IMR-90 (cell line): ENCODE data around the gene PROCA1. TPM values are rescaled to one million over a fixed set of nuclear protein-coding genes. Genes with fewer than 3 reads are reported as not detected.

ENCODE experiments used
- ATAC-seq: fragments of 200-7000 bp; cut with Tn5 transposase; 2 replicates; pipeline ENCODE4 v1.9.1; 2020; ENCODE audit warnings: low read depth, mild to moderate bottlenecking, moderate library complexity
- BruUV-seq: library from RNA; stranded (reverse); fragments of 400-500 nt; replicated peaks from 2 replicates; lab custom pipeline; 2021; lab: Mats Ljungman, UMichigan
- CTCF ChIA-PET: fragments of 300-600 bp; formaldehyde crosslinking; extraction: SDS; loops from one replicate; lab custom pipeline; 2021; ENCODE audit warnings: antibody characterized with exemption; lab: Yijun Ruan, JAX
- POLR2A ChIA-PET: fragments of 300-600 bp; sonication (Branson Sonifier 250); formaldehyde crosslinking; loops from one replicate; lab custom pipeline; 2022; ENCODE audit warnings: antibody characterized with exemption; ENCODE audit not compliant: unreplicated experiment; lab: Charles Lee
- DNase-seq: peaks from one replicate; pipeline ENCODE4 v3.0.0; 2013
- H2AFZ ChIP-seq: replicated peaks from 2 replicates; pipeline ENCODE3; 2013; ENCODE audit warnings: low read length, mild to moderate bottlenecking; ENCODE audit not compliant: poor library complexity
- H2AK5ac ChIP-seq: 2 replicates; pipeline ENCODE4 v1.6.1; 2013; ENCODE audit warnings: low read depth, low read length, inconsistent platforms
- H2AK9ac ChIP-seq: replicated peaks from 2 replicates; pipeline ENCODE3; 2013; ENCODE audit warnings: mild to moderate bottlenecking, low read depth, low read length, moderate library complexity; ENCODE audit not compliant: poor library complexity
- H2BK120ac ChIP-seq: 2 replicates; pipeline ENCODE4 v1.6.1; 2013; ENCODE audit warnings: low read depth, low read length, inconsistent platforms
- H2BK15ac ChIP-seq: 3 replicates; pipeline ENCODE4 v1.6.1; 2013; ENCODE audit warnings: low read depth, low read length, inconsistent platforms
- H2BK20ac ChIP-seq: 2 replicates; pipeline ENCODE4 v1.6.1; 2013; ENCODE audit warnings: low read depth, mild to moderate bottlenecking, inconsistent platforms, low read length, moderate library complexity
- H2BK5ac ChIP-seq: 2 replicates; pipeline ENCODE4 v1.6.1; 2013; ENCODE audit warnings: mild to moderate bottlenecking, low read depth, low read length, inconsistent platforms; ENCODE audit not compliant: poor library complexity, severe bottlenecking
- H3K14ac ChIP-seq: replicated peaks from 2 replicates; pipeline ENCODE4 v1.6.1; 2013; ENCODE audit warnings: low read depth, low read length, inconsistent platforms
- H3K18ac ChIP-seq: 2 replicates; pipeline ENCODE4 v1.6.1; 2013; ENCODE audit warnings: low read depth, low read length, control low read depth
- H3K23ac ChIP-seq: 2 replicates; pipeline ENCODE4 v1.6.1; 2013; ENCODE audit warnings: low read depth, low read length, inconsistent platforms
- H3K27ac ChIP-seq: 2 replicates; pipeline ENCODE4 v1.5.1; 2013; ENCODE audit warnings: mild to moderate bottlenecking, control low read depth, low read length; ENCODE audit not compliant: insufficient read depth
- H3K27me3 ChIP-seq: 2 replicates; pipeline ENCODE4 v1.6.1; 2013; ENCODE audit warnings: low read length; ENCODE audit not compliant: control insufficient read depth, insufficient read depth
- H3K36me3 ChIP-seq: 2 replicates; pipeline ENCODE4 v1.6.1; 2013; ENCODE audit warnings: low read length, mixed read lengths; ENCODE audit not compliant: control insufficient read depth, insufficient read depth
- H3K4ac ChIP-seq: 2 replicates; pipeline ENCODE4 v1.6.1; 2013; ENCODE audit warnings: low read depth, low read length, inconsistent platforms
- H3K4me1 ChIP-seq: 2 replicates; pipeline ENCODE4 v1.6.1; 2013; ENCODE audit warnings: low read length, mixed read lengths; ENCODE audit not compliant: control insufficient read depth, insufficient read depth
- H3K4me2 ChIP-seq: 2 replicates; pipeline ENCODE4 v1.6.1; 2013; ENCODE audit warnings: low read depth, mild to moderate bottlenecking, control low read depth, low read length, moderate library complexity
- H3K4me3 ChIP-seq: 2 replicates; pipeline ENCODE4 v1.5.1; 2013; ENCODE audit warnings: low read depth, mild to moderate bottlenecking, control low read depth, low read length, moderate library complexity; ENCODE audit not compliant: insufficient read depth
- H3K56ac ChIP-seq: 2 replicates; pipeline ENCODE4 v1.6.1; 2013; ENCODE audit warnings: low read length, inconsistent platforms; ENCODE audit not compliant: insufficient read depth; ENCODE audit errors: extremely low read depth
- H3K79me1 ChIP-seq, 2 experiments: 2 replicates each; pipeline ENCODE4 v1.6.1; 2013; ENCODE audit warnings: low read length in 2 of 2, inconsistent platforms in 1 of 2, low read depth in 1 of 2
- H3K9ac ChIP-seq: 2 replicates; pipeline ENCODE4 v1.6.1; 2013; ENCODE audit warnings: low read depth, low read length, control low read depth
- H3K9me1 ChIP-seq: 2 replicates; pipeline ENCODE4 v1.6.1; 2013; ENCODE audit warnings: low read length, inconsistent platforms; ENCODE audit not compliant: insufficient read depth
- H3K9me3 ChIP-seq: 2 replicates; pipeline ENCODE4 v1.6.1; 2013; ENCODE audit warnings: low read length; ENCODE audit not compliant: control insufficient read depth, insufficient read depth
- H4K20me1 ChIP-seq: 2 replicates; pipeline ENCODE4 v1.6.1; 2013; ENCODE audit warnings: low read length, inconsistent platforms; ENCODE audit not compliant: insufficient read depth
- H4K5ac ChIP-seq: 2 replicates; pipeline ENCODE4 v1.6.1; 2013; ENCODE audit warnings: mild to moderate bottlenecking, low read depth, low read length, control low read depth
- H4K8ac ChIP-seq, 2 experiments: 2 replicates each; pipeline ENCODE4 v1.6.1; 2013; ENCODE audit warnings: low read depth in 2 of 2, low read length in 2 of 2, control low read depth in 1 of 2, inconsistent platforms in 1 of 2
- H4K91ac ChIP-seq: 2 replicates; pipeline ENCODE4 v1.6.1; 2013; ENCODE audit warnings: low read depth, low read length, inconsistent platforms; ENCODE audit not compliant: insufficient read depth
- ELK1 ChIP-seq: fragments of 150-350 bp; IDR thresholded peaks from 2 replicates; pipeline ENCODE4 v1.6.1; 2016; ENCODE audit warnings: low read depth, mild to moderate bottlenecking, low read length, moderate library complexity, borderline replicate concordance
- MAFK ChIP-seq: IDR thresholded peaks from 2 replicates; pipeline ENCODE4 v1.6.1; 2012; ENCODE audit warnings: low read depth, low read length, improper control_type of control experiment
- POLR2A ChIP-seq: IDR thresholded peaks from 2 replicates; pipeline ENCODE4 v1.6.1; 2012; ENCODE audit warnings: mild to moderate bottlenecking, low read depth, low read length
- RCOR1 ChIP-seq: IDR thresholded peaks from 2 replicates; pipeline ENCODE4 v1.6.1; 2012; ENCODE audit warnings: mild to moderate bottlenecking, low read length, improper control_type of control experiment; ENCODE audit not compliant: insufficient replicate concordance
- WGBS, 2 experiments: methylation state at CpG; one replicate each; pipeline versions ENCODE4 v1.1.5 to v1.1.7; 2013; ENCODE audit warnings: missing lambda C conversion rate in 2 of 2; ENCODE audit not compliant: insufficient read length in 1 of 2; ENCODE audit errors: extremely low coverage in 2 of 2; 5-methylcytosine and 5-hydroxymethylcytosine counted together
- dilution Hi-C: fragments of 300-500 bp; cut with HindIII; formaldehyde crosslinking; loops from one replicate; pipeline ENCODE4 v1.14.3; 2018; ENCODE audit warnings: low sequenced_read_pairs; ENCODE audit not compliant: unreplicated experiment
- in situ Hi-C: fragments of 300-500 bp; cut with MboI; formaldehyde crosslinking; loops from 3 replicates; pipeline ENCODE4 v1.14.3; 2019; ENCODE audit warnings: low sequenced_read_pairs, inconsistent platforms, mixed read lengths
- intact Hi-C: fragments of 100-400 bp; cut with micrococcal nuclease; formaldehyde crosslinking; loops from 2 replicates; pipeline ENCODE4 v1.10.0; 2022
- polyA plus RNA-seq, 3 experiments: library from polyadenylated mRNA; depleted of rRNA; stranded (reverse); fragments of >200 nt; gene quantifications; 2 replicates each; pipeline ENCODE4 v1.2.3, GENCODE V29; 2012; ENCODE audit warnings: low replicate concordance in 1 of 3
- total RNA-seq: library from RNA; depleted of rRNA; stranded (reverse); fragments of >200 nt; gene quantifications from 2 replicates; pipeline ENCODE4 v1.2.3, GENCODE V29; 2012

The PROCA1 gene
- total and polyA plus RNA-seq, 2 of the 4 experiments (the other 2 are of a cell fraction), result 0.36 to 1.7 TPM

GRCh38 chr17:28705728-28706334 is 5.9 kb downstream of the PROCA1 start:
- no peak for TF ChIP-seq ELK1
- TF ChIP-seq POLR2A, result no peak
- TF ChIP-seq MAFK, result no peak
- no peak for TF ChIP-seq RCOR1
- no peak overlapping the region for H3K18ac ChIP-seq
- DNase-seq (no peak), ATAC-seq (no peak)
- H2AFZ ChIP-seq, result no peak overlapping the region
- H3K56ac ChIP-seq, result no peak overlapping the region
- no peak overlapping the region for H3K4me3 ChIP-seq
- intact Hi-C loops (no loop called here), dilution Hi-C loops (no loop called here), in situ Hi-C loops (no loop called here)
- no peak overlapping the region for H4K5ac ChIP-seq
- peaks cover 6 to 12% of the 10 kb centered on the region in 2 experiments; a peak in 3 of 4 replicates for H3K79me1 ChIP-seq
- no peak overlapping the region for H2BK20ac ChIP-seq
- H3K9me3 ChIP-seq, result no peaks in the 10 kb centered on the region
- H3K36me3 ChIP-seq, result peaks cover 49% of the 10 kb centered on the region
- no peaks in the 10 kb centered on the region for H4K20me1 ChIP-seq
- no TSS peak for BruUV-seq
- no CpG with 5 or more reads among the region's 10 CpGs for WGBS, 2 experiments
- ChIA-PET CTCF (no interaction called here), POLR2A (no interaction called here)
- peaks cover 8% of the 10 kb centered on the region for H3K9me1 ChIP-seq
- no peak overlapping the region for H2BK5ac ChIP-seq
- H4K91ac ChIP-seq, result no peak overlapping the region
- no peak overlapping the region for H2BK120ac ChIP-seq
- H3K4ac ChIP-seq, result no peak overlapping the region
- H3K14ac ChIP-seq, result no peak overlapping the region
- no peak overlapping the region for H2AK9ac ChIP-seq
- no peak overlapping the region for H3K9ac ChIP-seq
- H3K4me1 ChIP-seq, result peaks cover 2% of the 10 kb centered on the region; the same call in 1 of the 2 replicates
- no peak overlapping the region for H2BK15ac ChIP-seq
- H3K27ac ChIP-seq, result no peak overlapping the region
- H4K8ac ChIP-seq, result no peak overlapping the region
- H2AK5ac ChIP-seq, result no peak overlapping the region
- no peak overlapping the region for H3K4me2 ChIP-seq
- no peaks in the 10 kb centered on the region for H3K27me3 ChIP-seq
- H3K23ac ChIP-seq, result no peak overlapping the region
